Body of pancreas (tissue), 4 donors: ENCODE data around the gene PTGFRN. TPM values are rescaled to one million over a fixed set of nuclear protein-coding genes. Genes with fewer than 3 reads are reported as not detected.

Experiments
- ATAC-seq: fragments of 150-250 bp; one replicate; pipeline ENCODE4 v1.9.1; 2016
- DNase-seq, 4 donors: peaks; one replicate each; pipeline ENCODE4 v3.0.0-alpha.2; 2019
- H3K27ac ChIP-seq, 4 donors: fragments of 200-600 bp; sonication (generic); 1 replicate in 3 of 4; 2 replicates in 1 of 4; pipeline versions ENCODE4 v1.5.1 to v1.6.1; 2016 to 2019; ENCODE audit warnings: mild to moderate bottlenecking in 1 of 4, mixed read lengths in 1 of 4, moderate library complexity in 1 of 4
- H3K27me3 ChIP-seq, 2 donors: fragments of 200-600 bp; sonication (generic); one replicate each; pipeline ENCODE4 v1.6.0; 2016; ENCODE audit warnings: mild to moderate bottlenecking in 1 of 2
- H3K36me3 ChIP-seq, 2 donors: fragments of 200-600 bp; sonication (generic); replicated peaks in 1 of 2; 2 replicates each; pipeline ENCODE4 v1.5.1; 2016; ENCODE audit warnings: low read depth in 2 of 2; ENCODE audit not compliant: insufficient read depth in 1 of 2
- H3K4me1 ChIP-seq: fragments of 200-600 bp; sonication (generic); one replicate; pipeline ENCODE4 v1.6.0; 2016
- H3K4me3 ChIP-seq, 2 donors: fragments of 200-600 bp; sonication (generic); 1 replicate in 1 of 2; 2 replicates in 1 of 2; pipeline ENCODE4 v1.5.1; 2016 to 2019
- H3K9me3 ChIP-seq, 3 donors: fragments of 200-600 bp; sonication (generic); 1 replicate in 2 of 3; 2 replicates in 1 of 3; pipeline ENCODE4 v1.5.1; 2016
- POLR2A ChIP-seq, 3 donors: fragments of 450-650 bp; IDR thresholded peaks; one replicate each; pipeline ENCODE4 v1.6.1; 2016; ENCODE audit warnings: antibody characterized with exemption in 3 of 3, mild to moderate bottlenecking in 2 of 3
- WGBS, 2 donors: methylation state at CpG; one replicate each; pipeline ENCODE4 v1.1.5; 2017; 5-methylcytosine and 5-hydroxymethylcytosine counted together
- intact Hi-C: fragments of 100-400 bp; cut with DNase I; formaldehyde crosslinking; loops from one replicate; pipeline ENCODE4 v1.15.1; 2023
- total RNA-seq, 2 donors: library from RNA; depleted of rRNA; stranded (reverse); fragments of >200 nt; gene quantifications; one replicate each; pipeline ENCODE4 v1.1.0, GENCODE V29; 2016
- TF ChIP-seq, protein P1 (sequence below), 7 experiments: fragments of 450-650 bp in 4 of 7; fragments of 200-600 bp in 3 of 7; sonication (generic) in 3 of 7; IDR thresholded peaks; one replicate each; pipeline ENCODE4 v1.5.1; 2016 to 2019; ENCODE audit warnings: antibody characterized with exemption in 7 of 7

The PTGFRN gene
- total RNA-seq, 2 donors from 2014 or later = 35.0 to 76.8 TPM

DNA sequence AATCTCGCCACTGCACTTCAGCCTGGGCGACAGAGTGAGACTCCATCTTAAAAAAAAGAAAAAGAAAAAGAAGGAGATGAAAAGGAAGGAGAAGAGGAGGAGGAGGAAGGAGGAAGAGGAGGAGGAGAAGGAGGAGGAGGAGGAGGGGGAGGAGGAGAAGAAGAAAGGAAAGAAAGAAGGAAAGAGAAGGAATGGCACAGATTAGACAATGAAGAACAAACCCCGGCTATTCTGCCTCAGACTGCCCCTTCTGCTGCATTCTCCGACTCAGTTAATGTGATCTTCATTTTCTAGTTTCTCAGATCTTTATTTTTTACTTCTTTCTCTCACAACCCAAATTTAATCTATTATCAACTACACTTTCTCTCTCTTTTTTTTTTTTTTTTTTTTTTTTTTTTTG, 40.1 kb upstream of the PTGFRN start:
- Histone ChIP-seq H3K27ac (no peak overlapping the region), H3K9me3 (no peaks in the 10 kb centered on the region), H3K4me3 (no peak overlapping the region), H3K36me3 (no peaks in the 10 kb centered on the region), H3K4me1 (peaks cover 11% of the 10 kb centered on the region), H3K27me3 (no peaks in the 10 kb centered on the region)
- no peak for ATAC-seq
- WGBS, 2 donors = 89 to 95% methylated on average over 4 of the region's 4 CpGs
- no peak for DNase-seq
- intact Hi-C loops = no loop called here
- TF ChIP-seq, protein P1, sequence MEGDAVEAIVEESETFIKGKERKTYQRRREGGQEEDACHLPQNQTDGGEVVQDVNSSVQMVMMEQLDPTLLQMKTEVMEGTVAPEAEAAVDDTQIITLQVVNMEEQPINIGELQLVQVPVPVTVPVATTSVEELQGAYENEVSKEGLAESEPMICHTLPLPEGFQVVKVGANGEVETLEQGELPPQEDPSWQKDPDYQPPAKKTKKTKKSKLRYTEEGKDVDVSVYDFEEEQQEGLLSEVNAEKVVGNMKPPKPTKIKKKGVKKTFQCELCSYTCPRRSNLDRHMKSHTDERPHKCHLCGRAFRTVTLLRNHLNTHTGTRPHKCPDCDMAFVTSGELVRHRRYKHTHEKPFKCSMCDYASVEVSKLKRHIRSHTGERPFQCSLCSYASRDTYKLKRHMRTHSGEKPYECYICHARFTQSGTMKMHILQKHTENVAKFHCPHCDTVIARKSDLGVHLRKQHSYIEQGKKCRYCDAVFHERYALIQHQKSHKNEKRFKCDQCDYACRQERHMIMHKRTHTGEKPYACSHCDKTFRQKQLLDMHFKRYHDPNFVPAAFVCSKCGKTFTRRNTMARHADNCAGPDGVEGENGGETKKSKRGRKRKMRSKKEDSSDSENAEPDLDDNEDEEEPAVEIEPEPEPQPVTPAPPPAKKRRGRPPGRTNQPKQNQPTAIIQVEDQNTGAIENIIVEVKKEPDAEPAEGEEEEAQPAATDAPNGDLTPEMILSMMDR (IDR thresholded peaks at IDR 0.05) = no peak
- TF ChIP-seq POLR2A (IDR thresholded peaks at IDR 0.05) = no peak

DNA sequence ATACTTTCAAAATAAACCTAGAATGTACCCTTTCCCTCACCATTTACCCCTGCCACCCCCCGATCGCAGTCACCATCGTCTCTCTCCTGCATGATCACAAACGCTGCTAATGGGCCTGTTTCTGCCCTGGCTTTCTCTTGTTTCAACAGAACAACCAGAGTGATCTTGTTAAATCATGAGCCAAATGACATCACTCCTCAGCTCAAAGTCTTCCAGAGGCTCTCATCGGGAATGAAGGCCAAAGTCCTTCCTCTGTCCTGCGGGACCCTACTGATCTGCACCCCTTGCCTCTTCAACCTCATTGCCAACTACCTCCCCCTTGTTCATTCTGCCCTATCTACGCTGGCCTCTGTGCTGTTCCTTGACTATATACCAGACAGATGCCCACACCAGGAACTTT, 39.4 kb upstream of the PTGFRN start:
- 86 to 88% methylated on average over 7 of the region's 7 CpGs for WGBS, 2 donors

DNA sequence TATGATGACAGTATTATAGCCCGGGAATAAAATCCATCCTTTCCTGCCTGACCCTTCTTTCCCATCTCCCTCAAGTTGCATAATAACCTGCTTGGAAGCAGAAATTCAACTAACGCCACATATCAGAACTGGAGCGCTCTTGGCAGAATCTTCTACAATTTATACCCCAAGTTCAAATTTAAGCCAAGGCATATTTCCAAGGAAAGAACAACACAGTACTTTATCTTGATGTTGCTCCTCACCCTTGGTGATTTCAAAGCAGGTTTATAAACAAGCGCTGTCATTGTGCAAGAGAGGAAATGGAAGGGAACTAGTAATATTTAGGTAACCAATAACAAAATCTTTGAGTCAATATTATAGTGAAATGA, 38.0 kb upstream of the PTGFRN start:
- intact Hi-C loops = no loop called here
- WGBS, 2 donors = 51 to 53% methylated on average over 4 of the region's 4 CpGs
- H3K9me3 ChIP-seq = no peaks in the 10 kb centered on the region
- ATAC-seq (peak; percentile 86), DNase-seq (peak in 1 of 4 donors; percentile 13)
- no peak overlapping the region for H3K4me3 ChIP-seq
- peaks cover 11% of the 10 kb centered on the region for H3K4me1 ChIP-seq
- no peaks in the 10 kb centered on the region for H3K27me3 ChIP-seq
- TF ChIP-seq, protein P1 (IDR thresholded peaks at IDR 0.05) = no peak
- no peak for TF ChIP-seq POLR2A (IDR thresholded peaks at IDR 0.05)
- H3K27ac ChIP-seq = peak overlapping the region in 1 of 4 donors; percentile 20
- H3K36me3 ChIP-seq = no peaks in the 10 kb centered on the region

More for the DNA sequence above, 39.4 kb upstream of the PTGFRN start:
- no peak for DNase-seq
- no peak overlapping the region for H3K4me3 ChIP-seq
- H3K27ac ChIP-seq = no peak overlapping the region
- TF ChIP-seq POLR2A (IDR thresholded peaks at IDR 0.05) = no peak
- TF ChIP-seq, protein P1 (IDR thresholded peaks at IDR 0.05) = no peak
- no peaks in the 10 kb centered on the region for H3K9me3 ChIP-seq
- H3K4me1 ChIP-seq = peaks cover 11% of the 10 kb centered on the region
- no peaks in the 10 kb centered on the region for H3K27me3 ChIP-seq
- ATAC-seq = no peak
- no peaks in the 10 kb centered on the region for H3K36me3 ChIP-seq
- intact Hi-C loops = no loop called here

DNA sequence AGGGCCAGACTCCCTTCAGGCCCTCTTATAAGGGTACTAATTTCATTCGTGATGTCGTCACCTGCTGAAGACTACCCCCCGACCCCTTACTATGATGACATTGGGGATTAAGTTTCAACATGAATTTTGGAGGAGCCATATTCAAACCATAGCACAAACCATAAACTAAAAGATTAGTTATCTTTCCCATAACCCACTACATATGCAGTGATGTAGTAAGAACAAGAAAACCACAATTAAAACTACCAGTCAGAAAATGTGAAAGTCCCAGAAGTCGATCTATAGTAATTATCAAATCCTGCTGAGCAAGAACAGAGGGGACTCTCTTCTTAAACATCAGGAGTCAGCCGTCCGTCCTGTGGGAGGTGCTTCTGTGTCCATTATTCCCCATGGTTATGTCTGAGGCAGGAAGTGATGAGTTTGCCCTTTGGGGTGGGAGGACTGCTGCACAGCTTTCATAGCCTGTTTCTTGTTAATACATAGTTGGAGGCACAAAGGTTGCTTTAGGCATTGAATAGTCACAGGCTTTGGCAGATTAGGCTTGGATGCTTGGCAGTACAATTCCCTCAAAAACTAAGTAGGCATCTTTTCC, 35.9 kb upstream of the PTGFRN start:
- no peaks in the 10 kb centered on the region for H3K27me3 ChIP-seq
- H3K4me1 ChIP-seq = peaks cover 29% of the 10 kb centered on the region
- WGBS, 2 donors = 78 to 88% methylated on average over 6 of the region's 6 CpGs
- H3K36me3 ChIP-seq = no peaks in the 10 kb centered on the region
- ATAC-seq (no peak), DNase-seq (no peak)
- intact Hi-C loops = no loop called here
- no peaks in the 10 kb centered on the region for H3K9me3 ChIP-seq
- no peak for TF ChIP-seq POLR2A (IDR thresholded peaks at IDR 0.05)
- TF ChIP-seq, protein P1 (IDR thresholded peaks at IDR 0.05) = no peak
- no peak overlapping the region for H3K27ac ChIP-seq
- H3K4me3 ChIP-seq = no peak overlapping the region

DNA sequence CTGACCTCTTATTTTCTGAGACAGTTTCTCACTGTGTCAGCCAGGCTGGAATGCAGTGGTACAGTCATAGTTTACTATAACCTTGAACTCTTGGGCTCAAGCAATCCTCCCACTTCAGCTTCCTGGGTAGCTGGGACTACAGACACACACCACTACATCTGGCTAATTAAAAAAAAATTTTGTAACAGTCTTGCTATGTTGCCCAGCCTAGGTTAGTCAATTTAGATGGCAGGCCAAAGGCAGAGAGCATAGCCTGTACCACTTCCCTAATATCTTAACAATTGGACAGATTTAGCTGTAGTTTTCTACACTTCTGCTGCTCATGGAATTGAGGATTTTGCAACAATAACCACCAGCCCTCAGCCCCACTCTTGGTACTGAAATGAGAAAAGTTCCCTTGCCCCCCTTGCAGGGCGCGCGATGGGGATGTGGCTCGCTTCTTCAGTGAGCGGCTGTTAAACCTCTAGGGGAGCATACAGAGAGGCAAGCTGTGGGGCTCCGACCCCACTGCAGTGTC, 34.9 kb upstream of the PTGFRN start:
- ATAC-seq = no peak
- Histone ChIP-seq H3K36me3 (no peaks in the 10 kb centered on the region), H3K4me3 (no peak overlapping the region), H3K9me3 (no peaks in the 10 kb centered on the region), H3K27ac (no peak overlapping the region), H3K27me3 (no peaks in the 10 kb centered on the region), H3K4me1 (peaks cover 39% of the 10 kb centered on the region)
- TF ChIP-seq, protein P1 (IDR thresholded peaks at IDR 0.05) = no peak
- TF ChIP-seq POLR2A (IDR thresholded peaks at IDR 0.05) = no peak
- no peak for DNase-seq
- intact Hi-C loops = no loop called here
- 87 to 100% methylated on average over 1 to 6 of the region's 6 CpGs for WGBS, 2 donors
